A549 (cell line): Measurements from ENCODE around the gene CCNA1. TPM values are rescaled to one million over a fixed set of nuclear protein-coding genes. Genes with fewer than 3 reads are reported as not detected.

Experiments used
- ATAC-seq, 2 experiments: fragments of 200-7000 bp in 1 of 2; fragments of >200 bp in 1 of 2; cut with Nextera tagmentation in 1 of 2; cut with Tn5 transposase in 1 of 2; 3 replicates each; pipeline versions ENCODE4 v1.8.0 to v1.9.1; 2018 to 2020; ENCODE audit warnings: mild to moderate bottlenecking in 1 of 2, moderate library complexity in 1 of 2
- CTCF ChIA-PET: fragments of 300-600 bp; sonication (Branson Sonifier 250); formaldehyde crosslinking; extraction: SDS; loops from one replicate; lab custom pipeline; 2021; ENCODE audit warnings: antibody characterized with exemption, inconsistent platforms; lab: Yijun Ruan, JAX
- POLR2A ChIA-PET: fragments of 350-600 bp; formaldehyde crosslinking; extraction: SDS; loops from one replicate; lab custom pipeline; 2021; ENCODE audit warnings: antibody characterized with exemption, inconsistent platforms; lab: Yijun Ruan, JAX
- DNase-seq, 2 experiments: peaks; one replicate each; pipeline versions ENCODE4 v3.0.0 to v3.0.0-alpha.2; 2011 to 2016; ENCODE audit warnings: low read depth in 1 of 2, low spot score in 1 of 2
- FAIRE-seq: peaks from 2 replicates; lab custom pipeline; 2011; peaks lifted over from hg19 to GRCh38; lab: Jason Lieb, UNC
- H3K27ac ChIP-seq, 2 experiments: fragments of >200 bp; sonication (Bioruptor Twin); formaldehyde crosslinking; 3 replicates each; pipeline ENCODE4 v1.5.1; 2016 to 2017
- H3K4me1 ChIP-seq: fragments of >200 bp; sonication (Bioruptor Twin); formaldehyde crosslinking; 3 replicates; pipeline ENCODE4 v1.6.1; 2016
- H3K4me2 ChIP-seq: fragments of >200 bp; sonication (Bioruptor Twin); formaldehyde crosslinking; 3 replicates; pipeline ENCODE4 v1.6.1; 2016
- H3K4me3 ChIP-seq: fragments of >200 bp; sonication (Bioruptor Twin); formaldehyde crosslinking; 3 replicates; pipeline ENCODE4 v1.5.1; 2016
- H3K9me3 ChIP-seq: fragments of >200 bp; sonication (Bioruptor Twin); formaldehyde crosslinking; 3 replicates; pipeline ENCODE4 v1.6.1; 2016
- CEBPB ChIP-seq, 2 experiments: fragments of >200 bp in 1 of 2; sonication (Bioruptor Twin) in 1 of 2; formaldehyde crosslinking in 1 of 2; IDR thresholded peaks; 2 replicates each; pipeline ENCODE4 v1.6.1; 2012 to 2016
- EHF ChIP-seq: fragments of 250-450 bp; sonication (Bioruptor Pico); IDR thresholded peaks from 2 replicates; pipeline ENCODE4 v1.5.0; 2020; ENCODE audit warnings: mild to moderate bottlenecking
- EP300 ChIP-seq, 2 experiments: fragments of >200 bp; sonication (Bioruptor Twin); formaldehyde crosslinking; IDR thresholded peaks; 2 replicates in 1 of 2; 3 replicates in 1 of 2; pipeline ENCODE4 v1.6.1; 2016 to 2017
- ESRRA ChIP-seq: fragments of 150-350 bp; IDR thresholded peaks from 2 replicates; pipeline ENCODE4 v1.6.1; 2014; ENCODE audit warnings: mild to moderate bottlenecking, low read length, borderline replicate concordance
- HEYL ChIP-seq: fragments of 250-450 bp; sonication (Bioruptor Pico); IDR thresholded peaks from 2 replicates; pipeline ENCODE4 v1.8.0; 2021; ENCODE audit warnings: mild to moderate bottlenecking, moderate library complexity
- HOXB5 ChIP-seq: fragments of 250-450 bp; sonication (Bioruptor Pico); IDR thresholded peaks from 2 replicates; pipeline ENCODE4 v1.5.0; 2020; ENCODE audit warnings: mild to moderate bottlenecking, moderate library complexity
- JUN ChIP-seq, 2 experiments: fragments of >200 bp; sonication (Bioruptor Twin); formaldehyde crosslinking; IDR thresholded peaks; 2 replicates in 1 of 2; 3 replicates in 1 of 2; pipeline ENCODE4 v1.6.1; 2016 to 2017
- JUNB ChIP-seq: fragments of >200 bp; sonication (Bioruptor Twin); formaldehyde crosslinking; IDR thresholded peaks from 2 replicates; pipeline ENCODE4 v1.6.1; 2016
- KDM1A ChIP-seq: fragments of 200-600 bp; sonication (generic); IDR thresholded peaks from 2 replicates; pipeline ENCODE4 v1.6.1; 2016; ENCODE audit warnings: low read depth, mild to moderate bottlenecking
- MYC ChIP-seq: IDR thresholded peaks from 2 replicates; pipeline ENCODE4 v1.6.1; 2012; ENCODE audit warnings: mild to moderate bottlenecking, inconsistent platforms, low read length, improper control_type of control experiment, borderline replicate concordance
- POLR2A ChIP-seq: IDR thresholded peaks from 2 replicates; pipeline ENCODE4 v1.6.1; 2012; ENCODE audit warnings: mild to moderate bottlenecking, low read length
- RNF2 ChIP-seq: fragments of 200-600 bp; sonication (generic); IDR thresholded peaks from 2 replicates; pipeline ENCODE4 v1.6.1; 2016; ENCODE audit warnings: low read depth, mild to moderate bottlenecking, antibody characterized with exemption, moderate library complexity, borderline replicate concordance
- SREBF2 ChIP-seq: fragments of 450-650 bp; IDR thresholded peaks from 2 replicates; pipeline ENCODE4 v1.6.1; 2014; ENCODE audit warnings: mild to moderate bottlenecking, moderate library complexity
- TP53 ChIP-seq: fragments of 250-450 bp; sonication (Bioruptor Pico); IDR thresholded peaks from 2 replicates; pipeline ENCODE4 v1.5.0; 2021; ENCODE audit warnings: mild to moderate bottlenecking, moderate library complexity
- ZC3H11A ChIP-seq: fragments of 450-650 bp; IDR thresholded peaks from 2 replicates; pipeline ENCODE4 v1.6.1; 2014; ENCODE audit warnings: antibody characterized with exemption, mild to moderate bottlenecking
- ZFP36 ChIP-seq: fragments of 450-650 bp; IDR thresholded peaks from 2 replicates; pipeline ENCODE4 v1.6.1; 2014; ENCODE audit warnings: borderline replicate concordance; ENCODE audit not compliant: partially characterized antibody
- ZNF302 ChIP-seq: fragments of 250-450 bp; sonication (Bioruptor Pico); IDR thresholded peaks from 2 replicates; pipeline ENCODE4 v1.9.0; 2021; ENCODE audit warnings: inconsistent platforms, mild to moderate bottlenecking, moderate library complexity
- ZSCAN20 ChIP-seq: fragments of 250-450 bp; sonication (Bioruptor Pico); IDR thresholded peaks from 2 replicates; pipeline ENCODE4 v1.8.0; 2022; ENCODE audit warnings: mild to moderate bottlenecking, moderate library complexity
- WGBS: methylation state at CpG from one replicate; pipeline ENCODE4 v1.1.6; 2017; ENCODE audit errors: missing lambda C conversion rate; 5-methylcytosine and 5-hydroxymethylcytosine counted together
- polyA plus RNA-seq, 4 experiments: library from polyadenylated mRNA; depleted of rRNA in 3 of 4; stranded (reverse); fragments of >200 nt; fragmentation: RNase III in 1 of 4; extraction: RNeasy Plus Mini Kit Qiagen cat#74134 plus additional on column Dnase treatment in 1 of 4; gene quantifications; 2 replicates in 3 of 4; 3 replicates in 1 of 4; pipeline ENCODE4 v1.2.3, GENCODE V29; 2011 to 2017
- TF ChIP-seq, protein P1 (sequence below): IDR thresholded peaks from 2 replicates; pipeline ENCODE4 v1.6.1; 2012
- TF ChIP-seq, protein P2 (sequence below): IDR thresholded peaks from 2 replicates; pipeline ENCODE4 v1.6.1; 2012; ENCODE audit warnings: low read depth, borderline replicate concordance
- TF ChIP-seq, protein P3 (sequence below): fragments of 200-600 bp; sonication (generic); IDR thresholded peaks from 2 replicates; pipeline ENCODE4 v1.6.1; 2016; ENCODE audit warnings: antibody characterized with exemption, mild to moderate bottlenecking, moderate library complexity
- TF ChIP-seq, protein P4 (sequence below): fragments of >200 bp; sonication (Bioruptor Twin); formaldehyde crosslinking; IDR thresholded peaks from 3 replicates; pipeline ENCODE4 v1.5.1; 2016

The CCNA1 gene
- polyA plus RNA-seq, 2 of the 4 experiments (the other 2 are of a cell fraction), result 0.21 TPM; not detected in 1

DNA sequence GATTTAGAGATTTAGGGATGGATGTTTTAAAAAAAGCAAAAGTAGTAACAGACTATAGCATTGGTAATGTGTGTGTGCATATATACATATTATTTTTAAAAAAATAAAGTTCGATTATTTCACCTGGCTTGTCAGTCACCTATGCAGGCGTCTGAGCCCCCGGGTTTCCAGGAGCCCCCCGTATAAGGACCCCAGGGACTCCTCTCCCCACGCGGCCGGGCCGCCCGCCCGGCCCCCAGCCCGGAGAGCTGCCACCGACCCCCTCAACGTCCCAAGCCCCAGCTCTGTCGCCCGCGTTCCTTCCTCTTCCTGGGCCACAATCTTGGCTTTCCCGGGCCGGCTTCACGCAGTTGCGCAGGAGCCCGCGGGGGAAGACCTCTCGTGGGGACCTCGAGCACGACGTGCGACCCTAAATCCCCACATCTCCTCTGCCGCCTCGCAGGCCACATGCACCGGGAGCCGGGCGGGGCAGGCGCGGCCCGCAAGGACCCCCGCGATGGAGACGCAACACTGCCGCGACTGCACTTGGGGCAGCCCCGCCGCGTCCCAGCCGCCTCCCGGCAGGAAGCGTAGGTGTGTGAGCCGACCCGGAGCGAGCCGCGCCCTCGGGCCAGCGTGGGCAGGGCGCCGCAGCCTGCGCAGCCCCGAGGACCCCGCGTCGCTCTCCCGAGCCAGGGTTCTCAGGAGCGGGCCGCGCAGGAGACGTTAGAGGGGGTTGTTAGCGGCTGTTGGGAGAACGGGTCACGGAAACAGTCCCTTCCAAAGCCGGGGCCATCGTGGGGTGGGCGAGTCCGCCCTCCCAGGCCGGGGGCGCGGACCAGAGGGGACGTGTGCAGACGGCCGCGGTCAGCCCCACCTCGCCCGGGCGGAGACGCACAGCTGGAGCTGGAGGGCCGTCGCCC, 840 bp upstream of the CCNA1 start:
- CTCF ChIA-PET, result no interaction called here
- peak overlapping the region; percentile 91 for H3K4me2 ChIP-seq
- H3K4me1 ChIP-seq, result peaks cover 6% of the 10 kb centered on the region; the same call in 1 of the 3 replicates
- ATAC-seq, result peak; percentile 36 to 75; a peak in 3 of 6 replicates
- H3K27ac ChIP-seq, result no peak overlapping the region
- TF ChIP-seq, protein P1, sequence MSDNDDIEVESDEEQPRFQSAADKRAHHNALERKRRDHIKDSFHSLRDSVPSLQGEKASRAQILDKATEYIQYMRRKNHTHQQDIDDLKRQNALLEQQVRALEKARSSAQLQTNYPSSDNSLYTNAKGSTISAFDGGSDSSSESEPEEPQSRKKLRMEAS, result no peak
- TF ChIP-seq HEYL (no peak), MYC (no peak), SREBF2 (no peak), EP300 (IDR thresholded peaks at IDR 0.05) (no peak), TP53 (CRISPR knock-in tag) (no peak), CEBPB (IDR thresholded peaks at IDR 0.05) (no peak), JUN (IDR thresholded peaks at IDR 0.05) (no peak), POLR2A (no peak), ZSCAN20 (CRISPR knock-in tag) (no peak), ZFP36 (no peak), ZC3H11A (no peak)
- TF ChIP-seq, protein P2, sequence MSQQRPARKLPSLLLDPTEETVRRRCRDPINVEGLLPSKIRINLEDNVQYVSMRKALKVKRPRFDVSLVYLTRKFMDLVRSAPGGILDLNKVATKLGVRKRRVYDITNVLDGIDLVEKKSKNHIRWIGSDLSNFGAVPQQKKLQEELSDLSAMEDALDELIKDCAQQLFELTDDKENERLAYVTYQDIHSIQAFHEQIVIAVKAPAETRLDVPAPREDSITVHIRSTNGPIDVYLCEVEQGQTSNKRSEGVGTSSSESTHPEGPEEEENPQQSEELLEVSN, result no peak
- TF ChIP-seq, protein P3, sequence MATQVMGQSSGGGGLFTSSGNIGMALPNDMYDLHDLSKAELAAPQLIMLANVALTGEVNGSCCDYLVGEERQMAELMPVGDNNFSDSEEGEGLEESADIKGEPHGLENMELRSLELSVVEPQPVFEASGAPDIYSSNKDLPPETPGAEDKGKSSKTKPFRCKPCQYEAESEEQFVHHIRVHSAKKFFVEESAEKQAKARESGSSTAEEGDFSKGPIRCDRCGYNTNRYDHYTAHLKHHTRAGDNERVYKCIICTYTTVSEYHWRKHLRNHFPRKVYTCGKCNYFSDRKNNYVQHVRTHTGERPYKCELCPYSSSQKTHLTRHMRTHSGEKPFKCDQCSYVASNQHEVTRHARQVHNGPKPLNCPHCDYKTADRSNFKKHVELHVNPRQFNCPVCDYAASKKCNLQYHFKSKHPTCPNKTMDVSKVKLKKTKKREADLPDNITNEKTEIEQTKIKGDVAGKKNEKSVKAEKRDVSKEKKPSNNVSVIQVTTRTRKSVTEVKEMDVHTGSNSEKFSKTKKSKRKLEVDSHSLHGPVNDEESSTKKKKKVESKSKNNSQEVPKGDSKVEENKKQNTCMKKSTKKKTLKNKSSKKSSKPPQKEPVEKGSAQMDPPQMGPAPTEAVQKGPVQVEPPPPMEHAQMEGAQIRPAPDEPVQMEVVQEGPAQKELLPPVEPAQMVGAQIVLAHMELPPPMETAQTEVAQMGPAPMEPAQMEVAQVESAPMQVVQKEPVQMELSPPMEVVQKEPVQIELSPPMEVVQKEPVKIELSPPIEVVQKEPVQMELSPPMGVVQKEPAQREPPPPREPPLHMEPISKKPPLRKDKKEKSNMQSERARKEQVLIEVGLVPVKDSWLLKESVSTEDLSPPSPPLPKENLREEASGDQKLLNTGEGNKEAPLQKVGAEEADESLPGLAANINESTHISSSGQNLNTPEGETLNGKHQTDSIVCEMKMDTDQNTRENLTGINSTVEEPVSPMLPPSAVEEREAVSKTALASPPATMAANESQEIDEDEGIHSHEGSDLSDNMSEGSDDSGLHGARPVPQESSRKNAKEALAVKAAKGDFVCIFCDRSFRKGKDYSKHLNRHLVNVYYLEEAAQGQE, result no peak
- no peak for DNase-seq
- H3K4me3 ChIP-seq, result peak overlapping the region; percentile 52
- FAIRE-seq, result no peak
- H3K9me3 ChIP-seq, result no peaks in the 10 kb centered on the region
- WGBS, result 13% methylated on average over 9 of the region's 85 CpGs
- POLR2A ChIA-PET, result no interaction called here

DNA sequence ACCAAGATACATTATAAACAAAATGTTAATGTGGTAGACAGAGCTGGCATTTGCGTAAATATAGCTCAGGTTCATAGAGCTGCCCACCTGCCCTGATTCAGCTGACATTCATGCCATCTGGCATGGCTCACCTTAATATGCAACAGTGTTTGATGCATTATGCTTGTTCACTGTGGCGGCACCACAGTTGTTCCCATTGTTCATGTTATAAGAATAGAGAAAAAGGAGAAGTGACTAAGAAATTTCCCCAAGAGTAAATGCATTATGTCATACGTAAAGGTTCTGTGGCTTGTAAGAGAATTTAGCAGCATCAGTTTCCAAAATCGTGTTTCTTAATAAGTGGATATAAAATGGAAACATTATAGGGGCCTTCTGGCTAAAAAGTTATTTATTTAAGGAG, 4.5 kb downstream of the CCNA1 start:
- WGBS, result 38% methylated on average over 4 of the region's 4 CpGs
- DNase-seq (no peak), FAIRE-seq (no peak), ATAC-seq (no peak)
- H3K4me2 ChIP-seq, result no peak overlapping the region
- no peaks in the 10 kb centered on the region for H3K9me3 ChIP-seq
- no peaks in the 10 kb centered on the region for H3K4me1 ChIP-seq
- TF ChIP-seq RNF2 (no peak), JUNB (no peak), KDM1A (no peak), ESRRA (no peak), EHF (CRISPR knock-in tag) (no peak), ZFP36 (no peak), HOXB5 (CRISPR knock-in tag) (no peak), ZNF302 (no peak)
- TF ChIP-seq, protein P4, sequence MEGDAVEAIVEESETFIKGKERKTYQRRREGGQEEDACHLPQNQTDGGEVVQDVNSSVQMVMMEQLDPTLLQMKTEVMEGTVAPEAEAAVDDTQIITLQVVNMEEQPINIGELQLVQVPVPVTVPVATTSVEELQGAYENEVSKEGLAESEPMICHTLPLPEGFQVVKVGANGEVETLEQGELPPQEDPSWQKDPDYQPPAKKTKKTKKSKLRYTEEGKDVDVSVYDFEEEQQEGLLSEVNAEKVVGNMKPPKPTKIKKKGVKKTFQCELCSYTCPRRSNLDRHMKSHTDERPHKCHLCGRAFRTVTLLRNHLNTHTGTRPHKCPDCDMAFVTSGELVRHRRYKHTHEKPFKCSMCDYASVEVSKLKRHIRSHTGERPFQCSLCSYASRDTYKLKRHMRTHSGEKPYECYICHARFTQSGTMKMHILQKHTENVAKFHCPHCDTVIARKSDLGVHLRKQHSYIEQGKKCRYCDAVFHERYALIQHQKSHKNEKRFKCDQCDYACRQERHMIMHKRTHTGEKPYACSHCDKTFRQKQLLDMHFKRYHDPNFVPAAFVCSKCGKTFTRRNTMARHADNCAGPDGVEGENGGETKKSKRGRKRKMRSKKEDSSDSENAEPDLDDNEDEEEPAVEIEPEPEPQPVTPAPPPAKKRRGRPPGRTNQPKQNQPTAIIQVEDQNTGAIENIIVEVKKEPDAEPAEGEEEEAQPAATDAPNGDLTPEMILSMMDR, result no peak
- CTCF ChIA-PET, result interaction anchor here (1.7 kb wide), 1 partner anchor 17 kb away, joined by 6 read pairs; no protein-coding TSS in a partner anchor
- H3K4me3 ChIP-seq, result no peak overlapping the region
- H3K27ac ChIP-seq, result no peak overlapping the region
- POLR2A ChIA-PET, result no interaction called here
